Activated CD8-positive, alpha-beta memory T cell treated with anti-CD3 and anti-CD28 coated beads, Interleukin-2, amount 10 ng/mL, durations not matched to agents 7 days and 5 days (primary cell): ENCODE data around the gene ANG. TPM values are rescaled to one million over a fixed set of nuclear protein-coding genes. Genes with fewer than 3 reads are reported as not detected.

ENCODE experiments used
- ATAC-seq: fragments of 150-1000 bp; cut with Tn5 transposase; one replicate; pipeline ENCODE4 v1.10.0; 2021; ENCODE audit warnings: moderate library complexity
- CTCF ChIA-PET: fragments of 350-600 bp; sonication (Branson Sonifier 250); formaldehyde crosslinking; loops from one replicate; lab custom pipeline; 2021; ENCODE audit warnings: antibody characterized with exemption; lab: Charles Lee
- DNase-seq: peaks from one replicate; pipeline ENCODE4 v3.0.0-alpha.2; 2020
- H3K27ac Mint-ChIP-seq: one replicate; pipeline ENCODE4 v1.8.0; 2021; ENCODE audit warnings: mild to moderate bottlenecking, mixed read lengths
- H3K27me3 Mint-ChIP-seq: one replicate; pipeline ENCODE4 v1.8.0; 2021; ENCODE audit warnings: mixed read lengths
- H3K36me3 Mint-ChIP-seq: one replicate; pipeline ENCODE4 v1.8.0; 2021; ENCODE audit warnings: mild to moderate bottlenecking, mixed read lengths
- H3K4me1 Mint-ChIP-seq: one replicate; pipeline ENCODE4 v1.8.0; 2021; ENCODE audit warnings: mixed read lengths
- H3K4me3 Mint-ChIP-seq: one replicate; pipeline ENCODE4 v1.8.0; 2021; ENCODE audit warnings: mild to moderate bottlenecking, moderate library complexity, mixed read lengths
- H3K9me3 Mint-ChIP-seq: one replicate; pipeline ENCODE4 v1.8.0; 2022; ENCODE audit warnings: low read depth, mixed read lengths
- total RNA-seq, 2 experiments: library from RNA; stranded (reverse); gene quantifications; one replicate each; pipeline ENCODE4 v1.2.3, GENCODE V29; 2021

ANG gene
- total RNA-seq, 2 experiments from 2014 or later: 1.5 to 2.5 TPM

DNA sequence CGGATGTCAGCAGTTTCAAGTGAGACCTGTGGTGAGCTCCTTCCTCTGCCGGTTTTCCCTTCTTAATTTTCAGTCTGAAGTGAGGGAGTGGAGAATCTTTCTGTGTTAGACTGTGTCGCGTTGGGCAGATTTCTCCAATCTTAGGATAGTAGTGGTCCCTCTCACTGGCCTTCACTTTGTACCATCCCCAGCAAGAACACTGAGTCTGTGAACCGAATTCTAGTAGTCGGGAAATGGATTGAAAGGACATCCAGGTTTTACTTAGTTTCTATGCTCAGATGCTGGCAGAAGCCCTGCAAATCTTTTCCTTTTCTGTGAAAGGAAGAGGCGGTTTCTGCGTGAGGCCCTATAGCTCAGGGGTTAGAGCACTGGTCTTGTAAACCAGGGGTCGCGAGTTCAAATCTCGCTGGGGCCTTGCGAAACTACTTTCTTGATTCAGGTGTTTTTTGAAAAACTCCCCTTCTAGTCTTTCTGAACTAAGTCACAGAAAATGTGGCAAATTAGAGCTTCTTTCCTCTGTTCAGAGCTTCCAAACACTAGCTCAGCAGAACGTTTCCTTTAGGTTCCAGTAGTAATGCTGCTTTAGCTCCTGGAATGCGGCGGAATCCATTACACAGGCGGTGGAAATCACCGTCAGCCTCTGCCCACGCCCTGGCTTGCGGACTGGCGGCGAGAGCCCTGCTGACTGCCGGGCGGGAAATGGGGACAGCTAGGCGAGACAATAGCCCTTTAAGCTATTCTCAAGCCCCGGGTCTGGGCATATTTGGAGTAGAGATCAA is 7.0 kb upstream of the ANG start:
- H3K27ac Mint-ChIP-seq: no peak overlapping the region
- H3K4me3 Mint-ChIP-seq: no peak overlapping the region
- no peaks in the 10 kb centered on the region for H3K27me3 Mint-ChIP-seq
- ATAC-seq: peak; percentile 25
- H3K36me3 Mint-ChIP-seq: no peaks in the 10 kb centered on the region
- peaks cover 14% of the 10 kb centered on the region for H3K4me1 Mint-ChIP-seq
- CTCF ChIA-PET: interaction anchor here (0.9 to 7.4 kb wide), 17 partner anchors 10 to 423 kb away, joined by 3 to 102 read pairs (median 8); partner anchors contain the start of genes CCNB1IP1, PARP2, PIP4P1 and PNP
- no peaks in the 10 kb centered on the region for H3K9me3 Mint-ChIP-seq
- peak; percentile 94 for DNase-seq

DNA sequence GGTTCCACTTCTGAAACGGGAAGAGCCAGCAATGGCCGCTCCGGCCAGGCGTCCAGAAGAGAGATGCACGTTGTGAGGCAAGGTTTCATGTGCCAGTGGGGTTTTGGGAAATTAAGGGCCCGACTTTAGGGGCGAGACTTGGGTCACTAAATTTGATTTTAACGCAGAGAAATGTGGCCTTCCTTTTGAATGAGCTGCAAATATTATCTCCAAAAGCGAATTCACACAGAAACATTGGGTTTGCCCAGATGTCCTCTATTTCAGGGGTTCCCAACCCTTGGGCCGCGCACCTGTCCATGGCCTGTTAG is 6.5 kb upstream of the ANG start:
- Mint-ChIP-seq H3K27ac (no peak overlapping the region), H3K36me3 (no peaks in the 10 kb centered on the region), H3K4me1 (peaks cover 12% of the 10 kb centered on the region), H3K27me3 (no peaks in the 10 kb centered on the region), H3K4me3 (no peak overlapping the region), H3K9me3 (no peaks in the 10 kb centered on the region)
- ATAC-seq: no peak
- CTCF ChIA-PET: interaction anchor here (1.1 to 7.4 kb wide), 12 partner anchors 10 to 354 kb away, joined by 3 to 102 read pairs (median 14); partner anchors contain the start of genes CCNB1IP1, PARP2 and PNP
- no peak for DNase-seq

- DNase-seq: peak; percentile 86
- peak; percentile 63 for ATAC-seq
- Mint-ChIP-seq H3K27me3 (no peaks in the 10 kb centered on the region), H3K4me3 (no peak overlapping the region), H3K27ac (no peak overlapping the region), H3K36me3 (no peaks in the 10 kb centered on the region), H3K9me3 (no peaks in the 10 kb centered on the region), H3K4me1 (peaks cover 12% of the 10 kb centered on the region)
- CTCF ChIA-PET: interaction anchor here (1.1 to 7.4 kb wide), 16 partner anchors 9 to 355 kb away, joined by 3 to 102 read pairs (median 8); partner anchors contain the start of genes CCNB1IP1, PARP2 and PNP
Observed at GRCh38 chr14:20682435-20683124, 6.0 kb upstream of the ANG start.

DNA sequence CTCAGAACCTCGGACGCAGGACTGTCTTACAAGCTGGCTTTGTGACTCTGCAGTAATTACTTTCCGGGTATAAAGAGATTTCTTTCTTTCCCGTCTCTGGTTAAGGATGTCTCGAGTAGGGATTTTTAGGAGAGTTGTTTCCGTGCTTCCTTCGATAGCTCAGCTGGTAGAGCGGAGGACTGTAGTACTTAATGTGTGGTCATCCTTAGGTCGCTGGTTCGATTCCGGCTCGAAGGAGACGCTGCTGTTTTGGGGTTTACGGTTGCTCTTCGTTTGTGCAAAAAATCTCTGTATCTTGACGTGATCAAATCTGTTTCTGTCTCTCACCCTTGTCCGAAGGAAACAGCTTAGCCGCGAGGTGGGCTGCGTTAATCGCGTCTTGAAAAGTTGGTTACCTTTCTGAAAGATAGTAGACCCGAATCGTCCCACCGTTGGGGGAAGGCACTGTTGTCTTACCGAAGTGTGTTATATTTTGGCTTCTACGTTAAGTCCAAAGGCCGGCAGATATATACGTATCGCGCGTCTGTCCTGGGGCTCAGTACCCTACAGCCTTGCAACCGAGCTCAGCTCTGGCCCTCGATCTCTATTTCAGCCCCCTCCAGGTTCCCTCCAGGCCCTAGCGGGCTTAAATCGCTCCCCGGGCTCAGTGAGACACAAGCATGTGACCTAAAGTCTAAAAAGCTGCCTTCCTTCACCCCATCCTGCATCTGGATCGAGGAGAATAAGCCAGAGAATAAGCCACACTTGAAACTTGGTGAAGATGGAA is 5.3 kb upstream of the ANG start:
- CTCF ChIA-PET: interaction anchor here (1.1 to 7.0 kb wide), 12 partner anchors 9 to 355 kb away, joined by 4 to 102 read pairs (median 10); partner anchors contain the start of gene PARP2
- Mint-ChIP-seq H3K36me3 (no peaks in the 10 kb centered on the region), H3K27me3 (no peaks in the 10 kb centered on the region), H3K4me3 (no peak overlapping the region), H3K9me3 (no peaks in the 10 kb centered on the region), H3K4me1 (peaks cover 12% of the 10 kb centered on the region), H3K27ac (no peak overlapping the region)
- peak; percentile 43 for ATAC-seq
- peak; percentile 88 for DNase-seq

DNA sequence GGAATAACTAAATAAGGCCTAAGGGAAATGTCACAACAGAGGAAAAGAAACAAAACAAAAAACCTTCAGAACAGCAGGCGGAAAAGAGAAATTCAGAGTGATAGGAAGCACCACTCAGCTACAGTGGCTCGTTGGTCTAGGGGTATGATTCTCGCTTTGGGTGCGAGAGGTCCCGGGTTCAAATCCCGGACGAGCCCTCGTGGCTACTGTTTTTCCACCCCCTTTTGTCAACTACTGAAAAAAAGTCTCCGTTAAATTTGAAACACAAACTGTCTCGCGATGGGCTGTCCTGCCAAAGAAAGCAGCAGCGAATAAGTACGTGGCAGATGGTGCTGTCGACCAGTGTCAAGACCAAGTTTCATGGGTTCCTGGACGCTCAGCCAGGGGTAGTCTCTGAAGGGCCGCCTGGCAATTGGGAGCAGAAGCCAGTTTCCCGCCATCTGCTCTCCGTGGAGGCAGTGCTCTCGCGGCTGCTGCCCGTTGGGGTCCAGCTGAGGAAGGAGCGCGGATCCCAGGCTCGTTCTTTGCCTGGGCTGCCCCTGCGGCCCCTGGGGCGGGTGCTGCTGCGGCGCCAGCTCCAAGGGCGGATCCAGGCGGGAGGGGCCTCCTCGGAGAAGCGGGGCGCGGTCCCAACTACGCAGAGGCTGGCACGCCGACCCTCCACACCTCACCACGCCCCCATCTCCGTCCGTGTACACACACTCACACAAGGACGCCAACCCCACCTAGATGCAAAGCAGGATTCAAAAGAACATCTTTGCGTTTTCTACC is 4.5 kb upstream of the ANG start, which contains the start of gene RNASE4:
TSS of gene RNASE4 (plus strand) at position 670 of the 771 bp plus-strand sequence. CDS start 14,812 bp downstream, outside the sequence.
- no peak within 1 kb of the TSS for H3K4me3 Mint-ChIP-seq
- CTCF ChIA-PET: interaction anchor here (0.8 to 7.0 kb wide), 13 partner anchors 8 to 341 kb away, joined by 4 to 102 read pairs (median 8); partner anchors contain the start of gene PARP2
- no peaks in the 10 kb centered on the region for H3K27me3 Mint-ChIP-seq
- no peak within 1 kb of the TSS for H3K27ac Mint-ChIP-seq
- H3K9me3 Mint-ChIP-seq: no peaks in the 10 kb centered on the region
- H3K36me3 Mint-ChIP-seq: no peaks in the 10 kb centered on the region
- peak; percentile 50 for ATAC-seq
- DNase-seq: peak; percentile 87
- peaks cover 12% of the 10 kb centered on the region for H3K4me1 Mint-ChIP-seq

DNA sequence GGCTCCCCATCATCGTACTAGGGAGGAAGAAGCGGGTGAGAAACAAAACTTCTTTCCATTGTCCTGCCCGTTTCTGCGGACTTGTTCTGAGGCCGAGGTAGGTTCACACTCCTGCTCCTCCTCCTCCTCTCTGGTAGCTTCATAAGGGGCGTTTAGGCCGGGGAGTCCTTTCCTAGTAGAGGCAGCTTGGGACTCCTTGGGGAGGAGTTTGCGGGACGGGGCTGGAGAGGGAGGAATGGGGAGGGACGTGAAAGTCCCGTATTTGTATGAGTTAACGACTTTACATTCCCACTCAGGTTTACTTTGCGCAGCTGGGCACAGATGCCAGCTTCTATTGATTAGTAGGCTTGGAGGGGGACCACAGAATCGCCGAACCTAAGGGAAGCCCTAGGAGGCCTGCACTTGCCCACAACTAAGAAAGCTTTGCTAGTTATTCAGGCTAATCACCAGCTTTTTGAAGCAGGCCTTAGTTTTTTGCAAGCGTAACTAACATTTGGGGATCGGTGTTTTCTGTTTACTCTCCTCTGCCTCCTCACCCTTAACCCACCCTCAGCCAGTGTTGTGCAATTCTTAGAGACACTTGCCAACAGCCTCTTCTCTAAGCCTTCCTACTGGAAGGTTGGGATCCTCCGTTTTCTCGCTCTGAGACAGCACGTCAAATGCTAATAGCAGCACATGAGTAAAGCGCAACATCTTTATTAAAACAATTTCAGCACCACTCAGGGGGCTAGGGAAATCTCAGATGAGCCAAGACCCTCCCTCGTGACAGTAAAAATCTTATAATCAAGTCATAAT is 3.7 kb upstream of the ANG start:
- H3K36me3 Mint-ChIP-seq: no peaks in the 10 kb centered on the region
- no peaks in the 10 kb centered on the region for H3K9me3 Mint-ChIP-seq
- DNase-seq (no peak), ATAC-seq (no peak)
- CTCF ChIA-PET: interaction anchor here (0.8 to 6.5 kb wide), 9 partner anchors 8 to 342 kb away, joined by 4 to 102 read pairs (median 8); partner anchors contain the start of gene PARP2
- no peak overlapping the region for H3K27ac Mint-ChIP-seq
- H3K4me1 Mint-ChIP-seq: peaks cover 15% of the 10 kb centered on the region
- H3K4me3 Mint-ChIP-seq: no peak overlapping the region
- no peaks in the 10 kb centered on the region for H3K27me3 Mint-ChIP-seq

- Mint-ChIP-seq H3K9me3 (no peaks in the 10 kb centered on the region), H3K27me3 (no peaks in the 10 kb centered on the region), H3K36me3 (no peaks in the 10 kb centered on the region), H3K4me1 (peaks cover 24% of the 10 kb centered on the region), H3K4me3 (no peak overlapping the region), H3K27ac (no peak overlapping the region)
- DNase-seq (no peak), ATAC-seq (no peak)
- CTCF ChIA-PET: interaction anchor here (0.9 to 9.9 kb wide), 4 partner anchors 26 to 169 kb away, joined by 3 to 163 read pairs (median 4); no protein-coding TSS in a partner anchor
Observed at GRCh38 chr14:20686386-20687143, 2.0 kb upstream of the ANG start.

- Mint-ChIP-seq H3K27me3 (no peaks in the 10 kb centered on the region), H3K4me3 (no peak overlapping the region), H3K9me3 (no peaks in the 10 kb centered on the region), H3K4me1 (peaks cover 33% of the 10 kb centered on the region), H3K27ac (no peak overlapping the region), H3K36me3 (no peaks in the 10 kb centered on the region)
- no peak for ATAC-seq
- DNase-seq: no peak
- CTCF ChIA-PET: interaction anchor here (0.9 to 9.9 kb wide), 2 partner anchors 27 to 35 kb away, joined by 3 to 163 read pairs; no protein-coding TSS in a partner anchor
Observed at GRCh38 chr14:20687362-20688166, 1.0 kb upstream of the ANG start.

DNA sequence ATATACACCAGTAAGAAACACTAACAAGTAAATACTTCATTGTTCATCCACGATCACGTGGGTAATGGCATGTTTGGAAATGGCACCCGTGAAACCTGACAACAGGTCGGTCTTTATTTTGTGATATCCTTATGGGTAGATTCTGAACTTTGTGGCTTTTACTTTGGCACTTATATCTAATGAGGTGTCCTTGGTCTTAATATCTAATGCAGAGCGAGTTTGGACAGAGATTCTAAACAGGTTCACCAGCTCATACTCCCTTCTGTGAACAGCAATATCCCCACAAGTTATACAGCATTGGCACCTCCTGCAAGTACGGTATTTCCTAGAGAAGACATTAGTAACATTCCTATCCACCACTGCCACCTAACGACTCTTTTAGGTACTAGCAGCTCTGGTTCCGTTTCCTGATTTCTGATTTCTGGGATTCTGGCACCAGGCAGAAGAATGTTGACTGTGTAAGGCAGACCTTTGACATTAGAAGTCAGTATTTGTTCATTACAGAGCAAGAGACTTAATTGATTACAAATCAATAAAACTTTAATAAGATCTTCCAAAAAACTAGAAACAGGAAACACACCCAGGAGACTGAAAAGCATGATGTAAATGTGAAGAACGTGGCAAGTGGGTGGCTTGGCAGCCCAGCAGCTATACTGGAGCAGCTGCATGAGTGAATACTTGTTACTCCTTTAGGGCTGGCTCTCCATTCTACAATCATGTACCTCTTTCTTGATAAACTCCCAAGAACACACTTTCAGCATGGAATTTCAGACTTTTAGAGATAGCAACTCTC is 2.5 kb downstream of the ANG start:
- ATAC-seq: peak; percentile 81
- CTCF ChIA-PET: interaction anchor here (0.7 to 9.9 kb wide), 26 partner anchors 7 to 364 kb away, joined by 3 to 163 read pairs (median 6); partner anchors contain the start of genes RNASE4 and RNASE6
- no peaks in the 10 kb centered on the region for H3K36me3 Mint-ChIP-seq
- H3K27me3 Mint-ChIP-seq: no peaks in the 10 kb centered on the region
- H3K9me3 Mint-ChIP-seq: no peaks in the 10 kb centered on the region
- peak overlapping the region; percentile 69 for H3K27ac Mint-ChIP-seq
- peak; percentile 57 for DNase-seq
- peaks cover 32% of the 10 kb centered on the region for H3K4me1 Mint-ChIP-seq
- no peak overlapping the region for H3K4me3 Mint-ChIP-seq
